Measurements from ENCODE around the gene AVL9.
A peak's percentile ranks its signal among the peaks of the same experiment; 100 is the strongest.

The AVL9 gene

GRCh38 chr7:32495298-32496051 is at the start of gene AVL9:
Gene AVL9 (plus strand): TSS chr7:32495489. CDS start chr7:32495710, 221 bp downstream.
- in situ Hi-C loops (cut with MboI; ENCODE audit: low pct_unique_long_range_greater_than_20kb, low sequenced_read_pairs, unreplicated experiment) = no loop called here
- DNase-seq (ENCODE audit: low spot score) = peak; percentile 96
- no peak for TF ChIP-seq CTCF (IDR thresholded peaks at IDR 0.05; ENCODE audit: extremely low read depth, insufficient read depth, missing control alignments)

GRCh38 chr7:32447218-32447617 is 48.1 kb upstream of the AVL9 start:
- in situ Hi-C loops (cut with MboI; ENCODE audit: low pct_unique_long_range_greater_than_20kb, low sequenced_read_pairs, unreplicated experiment) = no loop called here
- DNase-seq (ENCODE audit: low spot score) = no peak
- TF ChIP-seq CTCF (IDR thresholded peaks at IDR 0.05; ENCODE audit: extremely low read depth, insufficient read depth, missing control alignments) = no peak

GRCh38 chr7:32453341-32454011 is 41.8 kb upstream of the AVL9 start:
- no peak for DNase-seq (ENCODE audit: low spot score)
- no peak for TF ChIP-seq CTCF (IDR thresholded peaks at IDR 0.05; ENCODE audit: extremely low read depth, insufficient read depth, missing control alignments)
- in situ Hi-C loops (cut with MboI; ENCODE audit: low pct_unique_long_range_greater_than_20kb, low sequenced_read_pairs, unreplicated experiment) = no loop called here

GRCh38 chr7:32458025-32458424 is 37.3 kb upstream of the AVL9 start:
- no peak for DNase-seq (ENCODE audit: low spot score)

GRCh38 chr7:32459788-32460187 is 35.5 kb upstream of the AVL9 start:
- in situ Hi-C loops (cut with MboI; ENCODE audit: low pct_unique_long_range_greater_than_20kb, low sequenced_read_pairs, unreplicated experiment) = no loop called here
- DNase-seq (ENCODE audit: low spot score) = no peak
- no peak for TF ChIP-seq CTCF (IDR thresholded peaks at IDR 0.05; ENCODE audit: extremely low read depth, insufficient read depth, missing control alignments)

More at GRCh38 chr7:32458025-32458424, 37.3 kb upstream of the AVL9 start:
- in situ Hi-C loops (cut with MboI; ENCODE audit: low pct_unique_long_range_greater_than_20kb, low sequenced_read_pairs, unreplicated experiment) = no loop called here
- no peak for TF ChIP-seq CTCF (IDR thresholded peaks at IDR 0.05; ENCODE audit: extremely low read depth, insufficient read depth, missing control alignments)

- TF ChIP-seq CTCF (IDR thresholded peaks at IDR 0.05; ENCODE audit: extremely low read depth, insufficient read depth, missing control alignments) = no peak
- no peak for DNase-seq (ENCODE audit: low spot score)
- in situ Hi-C loops (cut with MboI; ENCODE audit: low pct_unique_long_range_greater_than_20kb, low sequenced_read_pairs, unreplicated experiment) = no loop called here
Measured at GRCh38 chr7:32461484-32461883, 33.8 kb upstream of the AVL9 start.
